B cell (primary cell): ENCODE data around the gene THRB. TPM values are rescaled to one million over a fixed set of nuclear protein-coding genes. Genes with fewer than 3 reads are reported as not detected.

Source experiments
- ATAC-seq: fragments of 200-7000 bp; cut with Tn5 transposase; one replicate; pipeline ENCODE4 v1.10.0; 2021; ENCODE audit warnings: low read depth, mild to moderate bottlenecking, moderate number of reproducible peaks, moderate library complexity
- CTCF ChIA-PET: fragments of 350-600 bp; sonication (Branson Sonifier 250); formaldehyde crosslinking; loops from one replicate; lab custom pipeline; 2021; ENCODE audit warnings: antibody characterized with exemption, inconsistent platforms; lab: Charles Lee
- POLR2A ChIA-PET: fragments of 350-600 bp; sonication (Branson Sonifier 250); formaldehyde crosslinking; loops from one replicate; lab custom pipeline; 2021; ENCODE audit warnings: antibody characterized with exemption; lab: Charles Lee
- DNase-seq: peaks from one replicate; pipeline ENCODE4 v3.0.0; 2013
- H2AFZ ChIP-seq: 2 replicates; pipeline ENCODE4 v1.6.1; 2012; ENCODE audit warnings: mild to moderate bottlenecking, low read depth, low read length; ENCODE audit not compliant: insufficient read depth, poor library complexity, severe bottlenecking
- H3K27ac ChIP-seq, 2 donors: 1 replicate in 1 of 2; 2 replicates in 1 of 2; pipeline ENCODE4 v1.5.1; 2012 to 2013; ENCODE audit warnings: low read length in 2 of 2, mild to moderate bottlenecking in 2 of 2, moderate library complexity in 1 of 2
- H3K27me3 ChIP-seq, 4 experiments: fragments of 200-600 bp in 1 of 4; sonication (generic) in 1 of 4; replicated peaks in 1 of 4; 1 replicate in 2 of 4; 2 replicates in 2 of 4; pipeline versions ENCODE4 v1.6.1 to v1.7.0; 2013 to 2016; ENCODE audit warnings: low read length in 3 of 4, mild to moderate bottlenecking in 2 of 4, mixed read lengths in 1 of 4, moderate library complexity in 1 of 4; ENCODE audit not compliant: insufficient read depth in 4 of 4, control insufficient read depth in 3 of 4; ENCODE audit errors: control extremely low read depth in 1 of 4
- H3K36me3 ChIP-seq, 2 experiments: replicated peaks in 1 of 2; 1 replicate in 1 of 2; 2 replicates in 1 of 2; pipeline versions ENCODE4 v1.6.1 to v1.7.1; 2013; ENCODE audit warnings: low read length in 1 of 2; ENCODE audit not compliant: insufficient read depth in 2 of 2, control insufficient read depth in 1 of 2; ENCODE audit errors: control extremely low read depth in 1 of 2, extremely low read depth in 1 of 2
- H3K4me1 ChIP-seq, 2 donors: fragments of 200-600 bp in 1 of 2; sonication (generic) in 1 of 2; 1 replicate in 1 of 2; 2 replicates in 1 of 2; pipeline versions ENCODE4 v1.5.1 to v1.6.1; 2013 to 2017; ENCODE audit warnings: low read length in 2 of 2; ENCODE audit not compliant: control insufficient read depth in 2 of 2, insufficient read depth in 2 of 2
- H3K4me2 ChIP-seq: replicated peaks from 2 replicates; pipeline ENCODE3; 2012; ENCODE audit warnings: mild to moderate bottlenecking, low read depth, low read length; ENCODE audit not compliant: poor library complexity, severe bottlenecking
- H3K4me3 ChIP-seq, 5 experiments: fragments of 200-600 bp in 1 of 5; sonication (generic) in 1 of 5; 1 replicate in 3 of 5; 2 replicates in 2 of 5; pipeline versions ENCODE4 v1.5.1 to v1.7.0; 2011 to 2016; ENCODE audit warnings: low read length in 4 of 5, mild to moderate bottlenecking in 4 of 5, low read depth in 2 of 5, control low read depth in 1 of 5, moderate library complexity in 1 of 5; ENCODE audit not compliant: insufficient read depth in 1 of 5; ENCODE audit errors: control extremely low read depth in 1 of 5, extremely low read depth in 1 of 5
- H3K79me2 ChIP-seq: fragments of 200-600 bp; sonication (generic); one replicate; pipeline ENCODE4 v1.6.0; 2016; ENCODE audit warnings: low read length; ENCODE audit not compliant: control insufficient read depth, insufficient read depth
- H3K9ac ChIP-seq: fragments of 200-600 bp; sonication (generic); 2 replicates; pipeline ENCODE4 v1.6.1; 2017; ENCODE audit warnings: mild to moderate bottlenecking, low read length, moderate library complexity
- H3K9me3 ChIP-seq, 3 donors: one replicate each; pipeline versions ENCODE4 v1.6.1 to v1.7.1; 2013; ENCODE audit warnings: low read length in 2 of 3; ENCODE audit not compliant: control insufficient read depth in 2 of 3, insufficient read depth in 1 of 3; ENCODE audit errors: control extremely low read depth in 1 of 3
- H4K20me1 ChIP-seq: 2 replicates; pipeline ENCODE4 v1.6.0; 2012; ENCODE audit warnings: mild to moderate bottlenecking, low read length; ENCODE audit not compliant: insufficient read depth, control insufficient read depth, poor library complexity, severe bottlenecking
- H3K27ac Mint-ChIP-seq: one replicate; pipeline ENCODE4 v1.8.0; 2021; ENCODE audit warnings: mixed read lengths
- H3K27me3 Mint-ChIP-seq: one replicate; pipeline ENCODE4 v1.8.0; 2021; ENCODE audit warnings: mixed read lengths
- H3K4me1 Mint-ChIP-seq: one replicate; pipeline ENCODE4 v1.8.0; 2021; ENCODE audit warnings: mixed read lengths
- H3K4me3 Mint-ChIP-seq: one replicate; pipeline ENCODE4 v1.8.0; 2021; ENCODE audit warnings: mixed read lengths
- H3K9me3 Mint-ChIP-seq: one replicate; pipeline ENCODE4 v1.8.0; 2022; ENCODE audit warnings: mixed read lengths; ENCODE audit not compliant: insufficient read depth
- EZH2 ChIP-seq: IDR thresholded peaks from 2 replicates; pipeline ENCODE4 v1.6.1; 2012; ENCODE audit warnings: borderline replicate concordance, low read depth, mild to moderate bottlenecking, moderate library complexity, low read length; ENCODE audit not compliant: insufficient read depth, poor library complexity, severe bottlenecking
- WGBS: methylation state at CpG from one replicate; pipeline ENCODE4 v1.1.5; 2013; ENCODE audit warnings: missing lambda C conversion rate; ENCODE audit not compliant: insufficient coverage; 5-methylcytosine and 5-hydroxymethylcytosine counted together
- intact Hi-C: fragments of 100-400 bp; cut with micrococcal nuclease; formaldehyde crosslinking; loops from one replicate; pipeline ENCODE4 v1.10.0; 2022
- polyA plus RNA-seq: library from polyadenylated mRNA; depleted of rRNA; stranded (reverse); fragments of >200 nt; gene quantifications from 2 replicates; pipeline ENCODE4 v1.2.3, GENCODE V29; 2012
- total RNA-seq, 2 donors: library from RNA; stranded (reverse); fragments of 120-200 nt in 1 of 2; gene quantifications; 1 replicate in 1 of 2; 2 replicates in 1 of 2; pipeline versions ENCODE4 v1.2.3 to v1.2.4, GENCODE V29; 2013 to 2022
- TF ChIP-seq, protein P1 (sequence below): fragments of 200-600 bp; IDR thresholded peaks from one replicate; pipeline ENCODE4 v1.8.0; 2022; ENCODE audit warnings: antibody characterized with exemption, mild to moderate bottlenecking

Gene THRB
- total and polyA plus RNA-seq, 2 donors (not counting 1 experiment from before 2014, with no cell fraction given), result 0.86 to 1.8 TPM

DNA sequence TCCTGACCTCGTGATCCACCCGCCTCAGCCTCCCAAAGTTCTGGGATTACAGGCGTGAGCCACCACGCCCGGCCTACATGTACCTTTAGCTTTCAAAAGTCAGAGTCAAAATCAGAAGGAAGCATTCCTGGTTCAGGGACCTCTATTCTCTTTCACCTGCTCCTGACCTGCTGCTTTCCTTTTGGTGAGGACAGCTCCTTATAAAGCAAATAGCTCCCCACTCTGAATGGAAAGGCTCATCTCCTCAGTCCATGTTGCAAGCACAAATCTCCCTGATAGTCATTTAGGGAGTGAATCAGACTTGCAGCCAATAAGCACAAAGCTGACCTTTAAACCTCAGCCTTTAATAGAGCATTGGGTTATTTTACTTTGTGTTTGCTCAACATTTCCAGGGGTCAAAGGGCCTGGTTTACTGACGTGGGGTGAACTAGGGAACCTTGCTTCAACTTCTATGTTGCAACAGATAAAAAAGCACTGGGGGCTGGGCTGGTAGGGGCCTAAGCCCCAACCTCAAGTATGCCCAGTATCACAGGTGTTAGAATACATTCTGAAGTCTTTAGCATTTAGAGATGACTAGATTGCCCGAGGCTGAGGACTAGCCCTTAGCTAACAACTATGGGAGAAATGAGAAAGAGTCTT, 43.1 kb downstream of the THRB start:
- intact Hi-C loops, result no loop called here
- Histone ChIP-seq H3K36me3 (no peaks in the 10 kb centered on the region), H3K9me3 (no peaks in the 10 kb centered on the region), H3K9ac (no peak overlapping the region), H4K20me1 (no peaks in the 10 kb centered on the region), H2AFZ (no peak overlapping the region), H3K4me2 (no peak overlapping the region), H3K27me3 (no peaks in the 10 kb centered on the region), H3K4me3 (no peak overlapping the region), H3K79me2 (no peaks in the 10 kb centered on the region), H3K27ac (no peak overlapping the region), H3K4me1 (no peaks in the 10 kb centered on the region)
- DNase-seq (no peak), ATAC-seq (no peak)
- H3K27me3 Mint-ChIP-seq, result peaks cover 3% of the 10 kb centered on the region
- WGBS, result 90% methylated on average over 6 of the region's 7 CpGs
- CTCF ChIA-PET, result no interaction called here
- H3K9me3 Mint-ChIP-seq, result no peaks in the 10 kb centered on the region
- TF ChIP-seq, protein P1, sequence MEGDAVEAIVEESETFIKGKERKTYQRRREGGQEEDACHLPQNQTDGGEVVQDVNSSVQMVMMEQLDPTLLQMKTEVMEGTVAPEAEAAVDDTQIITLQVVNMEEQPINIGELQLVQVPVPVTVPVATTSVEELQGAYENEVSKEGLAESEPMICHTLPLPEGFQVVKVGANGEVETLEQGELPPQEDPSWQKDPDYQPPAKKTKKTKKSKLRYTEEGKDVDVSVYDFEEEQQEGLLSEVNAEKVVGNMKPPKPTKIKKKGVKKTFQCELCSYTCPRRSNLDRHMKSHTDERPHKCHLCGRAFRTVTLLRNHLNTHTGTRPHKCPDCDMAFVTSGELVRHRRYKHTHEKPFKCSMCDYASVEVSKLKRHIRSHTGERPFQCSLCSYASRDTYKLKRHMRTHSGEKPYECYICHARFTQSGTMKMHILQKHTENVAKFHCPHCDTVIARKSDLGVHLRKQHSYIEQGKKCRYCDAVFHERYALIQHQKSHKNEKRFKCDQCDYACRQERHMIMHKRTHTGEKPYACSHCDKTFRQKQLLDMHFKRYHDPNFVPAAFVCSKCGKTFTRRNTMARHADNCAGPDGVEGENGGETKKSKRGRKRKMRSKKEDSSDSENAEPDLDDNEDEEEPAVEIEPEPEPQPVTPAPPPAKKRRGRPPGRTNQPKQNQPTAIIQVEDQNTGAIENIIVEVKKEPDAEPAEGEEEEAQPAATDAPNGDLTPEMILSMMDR, result no peak
- TF ChIP-seq EZH2, result no peak
- H3K4me3 Mint-ChIP-seq, result no peak overlapping the region
- no peaks in the 10 kb centered on the region for H3K4me1 Mint-ChIP-seq
- POLR2A ChIA-PET, result no interaction called here
- no peak overlapping the region for H3K27ac Mint-ChIP-seq

GRCh38 chr3:24450160-24450907, 44.3 kb downstream of the THRB start:
- 79% methylated on average over 3 of the region's 5 CpGs for WGBS
- H3K27ac ChIP-seq, result no peak overlapping the region
- CTCF ChIA-PET, result interaction anchor here (0.9 kb wide), 1 partner anchor 48 kb away, joined by 3 read pairs; no protein-coding TSS in a partner anchor

More at GRCh38 chr3:24450160-24450907, 44.3 kb downstream of the THRB start:
- Mint-ChIP-seq H3K27ac (no peak overlapping the region), H3K9me3 (no peaks in the 10 kb centered on the region), H3K27me3 (peaks cover 3% of the 10 kb centered on the region), H3K4me1 (no peaks in the 10 kb centered on the region), H3K4me3 (no peak overlapping the region)
- no peak overlapping the region for H3K9ac ChIP-seq
- H4K20me1 ChIP-seq, result no peaks in the 10 kb centered on the region
- no peak overlapping the region for H3K4me3 ChIP-seq
- POLR2A ChIA-PET, result no interaction called here
- intact Hi-C loops, result no loop called here
- H3K4me2 ChIP-seq, result no peak overlapping the region
- no peaks in the 10 kb centered on the region for H3K27me3 ChIP-seq
- no peak overlapping the region for H2AFZ ChIP-seq
- H3K4me1 ChIP-seq, result no peaks in the 10 kb centered on the region
- ATAC-seq, result no peak
- no peaks in the 10 kb centered on the region for H3K36me3 ChIP-seq
- no peak for TF ChIP-seq EZH2
- TF ChIP-seq, protein P1, result no peak
- H3K79me2 ChIP-seq, result no peaks in the 10 kb centered on the region
- no peaks in the 10 kb centered on the region for H3K9me3 ChIP-seq
- no peak for DNase-seq
